Spleen (tissue), 11 donors: ENCODE data around the gene C12orf43. TPM values are rescaled to one million over a fixed set of nuclear protein-coding genes. Genes with fewer than 3 reads are reported as not detected.

Source experiments
- DNase-seq: peaks from one replicate; pipeline ENCODE4 v3.0.0-alpha.2; 2020
- H3K27ac ChIP-seq, 8 donors: fragments of 200-600 bp; sonication (generic) in 7 of 8; 1 replicate in 4 of 8; 2 replicates in 4 of 8; pipeline versions ENCODE4 v1.5.0 to v1.8.0; 2016 to 2021; ENCODE audit warnings: inconsistent platforms in 4 of 8, mild to moderate bottlenecking in 4 of 8, moderate library complexity in 1 of 8
- H3K27me3 ChIP-seq, 7 donors: fragments of 200-600 bp; sonication (generic) in 6 of 7; replicated peaks in 1 of 7; 1 replicate in 4 of 7; 2 replicates in 3 of 7; pipeline versions ENCODE4 v1.5.0 to v1.8.0; 2016 to 2021; ENCODE audit warnings: inconsistent platforms in 3 of 7, mild to moderate bottlenecking in 1 of 7
- H3K36me3 ChIP-seq, 6 donors: fragments of 200-600 bp; sonication (generic) in 5 of 6; 1 replicate in 4 of 6; 2 replicates in 2 of 6; pipeline versions ENCODE4 v1.5.0 to v1.8.0; 2016 to 2021; ENCODE audit warnings: inconsistent platforms in 2 of 6
- H3K4me1 ChIP-seq, 6 donors: fragments of 200-600 bp; sonication (generic) in 5 of 6; 1 replicate in 3 of 6; 2 replicates in 3 of 6; pipeline versions ENCODE4 v1.5.0 to v1.8.0; 2016 to 2021; ENCODE audit warnings: inconsistent platforms in 3 of 6
- H3K4me3 ChIP-seq, 8 donors: fragments of 200-600 bp; sonication (generic) in 7 of 8; 1 replicate in 4 of 8; 2 replicates in 4 of 8; pipeline versions ENCODE4 v1.5.0 to v1.8.0; 2016 to 2021; ENCODE audit warnings: inconsistent platforms in 4 of 8, mild to moderate bottlenecking in 4 of 8, moderate library complexity in 2 of 8
- H3K9me3 ChIP-seq, 8 donors: fragments of 200-600 bp; sonication (generic) in 7 of 8; 1 replicate in 4 of 8; 2 replicates in 4 of 8; pipeline versions ENCODE4 v1.5.0 to v1.8.0; 2016 to 2021; ENCODE audit warnings: inconsistent platforms in 4 of 8
- CTCF ChIP-seq, 11 experiments: fragments of 200-600 bp in 7 of 11; fragments of 450-650 bp in 4 of 11; sonication (generic) in 4 of 11; IDR thresholded peaks in 8 of 11; conservative IDR thresholded peaks in 3 of 11; 1 replicate in 7 of 11; 2 replicates in 4 of 11; pipeline versions ENCODE4 v1.4.0 to v1.8.0; 2016 to 2021; ENCODE audit warnings: antibody characterized with exemption in 11 of 11, inconsistent platforms in 4 of 11, mild to moderate bottlenecking in 1 of 11
- POLR2A ChIP-seq, 3 donors: fragments of 450-650 bp; IDR thresholded peaks; one replicate each; pipeline ENCODE4 v1.5.1; 2017; ENCODE audit warnings: antibody characterized with exemption in 3 of 3, mild to moderate bottlenecking in 1 of 3
- POLR2AphosphoS5 ChIP-seq, 3 donors: sonication (generic); formaldehyde crosslinking; IDR thresholded peaks; one replicate each; pipeline ENCODE4 v1.5.1; 2017; ENCODE audit warnings: antibody characterized with exemption in 3 of 3
- WGBS, 5 donors: extraction: QIAGEN DNeasy Blood & Tissue Kit in 3 of 5; methylation state at CpG; one replicate each; pipeline versions ENCODE4 v1.1.5 to v1.1.7; 2013 to 2018; 5-methylcytosine and 5-hydroxymethylcytosine counted together
- intact Hi-C: fragments of 100-400 bp; cut with DNase I; formaldehyde crosslinking; loops from one replicate; pipeline ENCODE4 v1.15.0; 2023; ENCODE audit warnings: low total_unique reads
- polyA plus RNA-seq, 3 donors: library from polyadenylated mRNA; stranded (reverse); fragments of 200-250 nt; gene quantifications; one replicate each; pipeline ENCODE4 v1.2.1, GENCODE V29; 2013
- total RNA-seq, 7 donors: library from RNA; depleted of rRNA in 3 of 7; stranded (reverse); fragments of >200 nt in 3 of 7; fragmentation: NEBNext Ultra II Directional in 4 of 7; extraction: Animal tissue kit (Norgen Biotek cat#: 25700) in 4 of 7; gene quantifications; one replicate each; pipeline versions ENCODE4 v1.1.0 to v1.2.1, GENCODE V29; 2016 to 2021
- donor health status: healthy with polysubstance abuse.
- donor health status: DM: no; HTN: no; CAD: no; lungs with moderate emphysema.
- donor health status: DM: no; HTN: no; CAD: no.
- donor health status: Bipolar disorder and iron deficiency.
- donor health status: healthy.
- donor health status: DM: no; HTN: no; CAD: no.
- donor health status: DM: yes; HTN: yes; CAD: no.

Gene C12orf43
- total and polyA plus RNA-seq, 10 donors, result 8.0 to 16.8 (median 11.7) TPM

- no peak overlapping the region for H3K27ac ChIP-seq
- no peaks in the 10 kb centered on the region for H3K4me1 ChIP-seq
- no peak for TF ChIP-seq POLR2A (IDR thresholded peaks at IDR 0.05)
- no peak for TF ChIP-seq CTCF (IDR thresholded peaks at IDR 0.05 in 8 of 11, conservative IDR thresholded peaks at IDR 0.05 in 3 of 11)
- peak in 1 of 3 donors; percentile 51 for TF ChIP-seq POLR2AphosphoS5 (IDR thresholded peaks at IDR 0.05)
- peaks cover 2 to 42% (median 29%) of the 10 kb centered on the region in 6 donors for H3K36me3 ChIP-seq
- peak; percentile 48 for DNase-seq
- H3K4me3 ChIP-seq, result no peak overlapping the region
- H3K9me3 ChIP-seq, result no peaks in the 10 kb centered on the region
- peaks cover 0 to 20% (median 0%) of the 10 kb centered on the region in 7 donors for H3K27me3 ChIP-seq
- WGBS, 5 donors, result 53 to 67% (median 59%) methylated on average over 20 to 23 of the region's 23 CpGs
- intact Hi-C loops, result no loop called here
Observed at GRCh38 chr12:120999191-121000120, 16.8 kb downstream of the C12orf43 start.

- Histone ChIP-seq H3K4me1 (no peaks in the 10 kb centered on the region), H3K4me3 (no peak overlapping the region), H3K27me3 (peaks cover 0 to 20% (median 0%) of the 10 kb centered on the region in 7 donors), H3K9me3 (no peaks in the 10 kb centered on the region), H3K36me3 (peaks cover 0 to 32% (median 19%) of the 10 kb centered on the region in 6 donors), H3K27ac (no peak overlapping the region)
- intact Hi-C loops, result no loop called here
- TF ChIP-seq POLR2A (IDR thresholded peaks at IDR 0.05) (no peak), POLR2AphosphoS5 (IDR thresholded peaks at IDR 0.05) (no peak), CTCF (IDR thresholded peaks at IDR 0.05 in 8 of 11, conservative IDR thresholded peaks at IDR 0.05 in 3 of 11) (no peak)
- 79 to 89% (median 89%) methylated on average over 3 of the region's 3 CpGs for WGBS, 5 donors
- DNase-seq, result no peak
Observed at GRCh38 chr12:120998435-120998834, 17.9 kb downstream of the C12orf43 start.

GRCh38 chr12:120997448-120997847, 18.8 kb downstream of the C12orf43 start:
- Histone ChIP-seq H3K27ac (no peak overlapping the region), H3K27me3 (peaks cover 0 to 20% (median 0%) of the 10 kb centered on the region in 7 donors), H3K4me3 (no peak overlapping the region), H3K9me3 (no peaks in the 10 kb centered on the region), H3K36me3 (peaks cover 0 to 22% (median 9%) of the 10 kb centered on the region in 6 donors), H3K4me1 (no peaks in the 10 kb centered on the region)
- intact Hi-C loops, result no loop called here
- WGBS, 5 donors, result 72 to 89% (median 84%) methylated on average over 3 to 9 of the region's 9 CpGs
- TF ChIP-seq CTCF (IDR thresholded peaks at IDR 0.05 in 8 of 11, conservative IDR thresholded peaks at IDR 0.05 in 3 of 11), result no peak
- TF ChIP-seq POLR2AphosphoS5 (IDR thresholded peaks at IDR 0.05), result peak in 1 of 3 donors; percentile 47
- TF ChIP-seq POLR2A (IDR thresholded peaks at IDR 0.05), result no peak
- DNase-seq, result peak; percentile 55

- TF ChIP-seq POLR2AphosphoS5 (IDR thresholded peaks at IDR 0.05), result no peak
- no peak for TF ChIP-seq POLR2A (IDR thresholded peaks at IDR 0.05)
- TF ChIP-seq CTCF (IDR thresholded peaks at IDR 0.05 in 8 of 11, conservative IDR thresholded peaks at IDR 0.05 in 3 of 11), result no peak
- peak; percentile 51 for DNase-seq
- H3K27ac ChIP-seq, result no peak overlapping the region
- intact Hi-C loops, result no loop called here
- H3K36me3 ChIP-seq, result peaks cover 0 to 10% (median 1%) of the 10 kb centered on the region in 6 donors
- no peaks in the 10 kb centered on the region for H3K9me3 ChIP-seq
- no peak overlapping the region for H3K4me3 ChIP-seq
- H3K4me1 ChIP-seq, result no peaks in the 10 kb centered on the region
- H3K27me3 ChIP-seq, result peaks cover 0 to 20% (median 0%) of the 10 kb centered on the region in 7 donors
- WGBS, 5 donors, result 85 to 90% (median 89%) methylated on average over 6 to 11 of the region's 11 CpGs
Observed at GRCh38 chr12:120996133-120996746, 20.0 kb downstream of the C12orf43 start.
